WTC11 (cell line): ENCODE measurements around the gene MYBPC2. TPM values are rescaled to one million over a fixed set of nuclear protein-coding genes. Genes with fewer than 3 reads are reported as not detected.

ENCODE experiments used
- ATAC-seq: fragments of 200-7000 bp; cut with Tn5 transposase; 2 replicates; pipeline ENCODE4 v1.10.0; 2021; ENCODE audit warnings: mild to moderate bottlenecking, moderate library complexity
- CTCF ChIA-PET: fragments of 300-600 bp; sonication (Branson Sonifier 250); formaldehyde crosslinking; loops from one replicate; lab custom pipeline; 2021; ENCODE audit warnings: antibody characterized with exemption; lab: Charles Lee
- POLR2A ChIA-PET: fragments of 350-600 bp; sonication (Branson Sonifier 250); formaldehyde crosslinking; loops from one replicate; lab custom pipeline; 2021; ENCODE audit warnings: antibody characterized with exemption; lab: Charles Lee
- DNase-seq: peaks from one replicate; pipeline ENCODE4 v3.0.0; 2021; ENCODE audit warnings: low spot score
- H3K27ac Mint-ChIP-seq: 2 replicates; pipeline ENCODE4 v1.8.0; 2021; ENCODE audit warnings: mixed read lengths
- H3K27me3 Mint-ChIP-seq: 2 replicates; pipeline ENCODE4 v1.8.0; 2021; ENCODE audit warnings: low read depth, mild to moderate bottlenecking, moderate library complexity, mixed read lengths
- H3K36me3 Mint-ChIP-seq: 2 replicates; pipeline ENCODE4 v1.8.0; 2021; ENCODE audit warnings: mixed read lengths
- H3K4me1 Mint-ChIP-seq: 2 replicates; pipeline ENCODE4 v1.8.0; 2022; ENCODE audit warnings: mixed read lengths
- H3K4me3 Mint-ChIP-seq: 2 replicates; pipeline ENCODE4 v1.8.0; 2021; ENCODE audit warnings: mild to moderate bottlenecking, moderate library complexity, mixed read lengths
- H3K9me3 Mint-ChIP-seq: 2 replicates; pipeline ENCODE4 v1.8.0; 2021; ENCODE audit warnings: mixed read lengths
- ATF2 ChIP-seq: sonication (generic); formaldehyde crosslinking; IDR thresholded peaks from 2 replicates; pipeline ENCODE4 v1.8.1; 2022; ENCODE audit warnings: low read depth, missing genetic modification reagents, borderline replicate concordance
- CREB1 ChIP-seq: sonication (generic); formaldehyde crosslinking; IDR thresholded peaks from 2 replicates; pipeline ENCODE4 v1.8.0; 2023; ENCODE audit warnings: mild to moderate bottlenecking, missing genetic modification reagents
- E2F1 ChIP-seq: sonication (generic); formaldehyde crosslinking; IDR thresholded peaks from 2 replicates; pipeline ENCODE4 v1.8.0; 2022; ENCODE audit warnings: mild to moderate bottlenecking, missing genetic modification reagents
- GABPB1 ChIP-seq: sonication (generic); formaldehyde crosslinking; IDR thresholded peaks from 2 replicates; pipeline ENCODE4 v1.8.1; 2023; ENCODE audit warnings: mild to moderate bottlenecking, missing genetic modification reagents
- GRHL2 ChIP-seq: fragments of 250-450 bp; sonication (Bioruptor Pico); IDR thresholded peaks from 2 replicates; pipeline ENCODE4 v1.8.0; 2022; ENCODE audit warnings: mild to moderate bottlenecking, moderate library complexity; ENCODE audit not compliant: insufficient replicate concordance, severe bottlenecking
- JAZF1 ChIP-seq: fragments of 250-450 bp; sonication (Bioruptor Pico); IDR thresholded peaks from 2 replicates; pipeline ENCODE4 v1.9.0; 2021; ENCODE audit warnings: moderate library complexity, mild to moderate bottlenecking, inconsistent platforms
- JUN ChIP-seq: sonication (generic); formaldehyde crosslinking; IDR thresholded peaks from 2 replicates; pipeline ENCODE4 v1.8.0; 2023; ENCODE audit warnings: mild to moderate bottlenecking, missing genetic modification reagents
- RELA ChIP-seq: sonication (generic); formaldehyde crosslinking; IDR thresholded peaks from 2 replicates; pipeline ENCODE4 v1.8.1; 2022; ENCODE audit warnings: missing genetic modification reagents, mild to moderate bottlenecking, borderline replicate concordance
- STAT6 ChIP-seq: sonication (generic); formaldehyde crosslinking; conservative IDR thresholded peaks from 2 replicates; pipeline ENCODE4 v1.8.1; 2023; ENCODE audit warnings: mild to moderate bottlenecking, low read depth, missing genetic modification reagents, moderate library complexity
- ZNF121 ChIP-seq: sonication (generic); formaldehyde crosslinking; IDR thresholded peaks from 2 replicates; pipeline ENCODE4 v1.8.0; 2023; ENCODE audit warnings: missing genetic modification reagents
- ZNF232 ChIP-seq: sonication (generic); formaldehyde crosslinking; IDR thresholded peaks from 2 replicates; pipeline ENCODE4 v1.8.0; 2022; ENCODE audit warnings: mild to moderate bottlenecking, missing genetic modification reagents
- total RNA-seq: library from RNA; stranded (reverse); gene quantifications from 3 replicates; pipeline ENCODE4 v1.2.3, GENCODE V29; 2021
- TF ChIP-seq, protein P1 (sequence below): sonication (generic); formaldehyde crosslinking; IDR thresholded peaks from 2 replicates; pipeline ENCODE4 v1.8.0; 2022; ENCODE audit warnings: missing genetic modification reagents
- TF ChIP-seq, protein P2 (sequence below): sonication (generic); formaldehyde crosslinking; IDR thresholded peaks from 2 replicates; pipeline ENCODE4 v1.8.1; 2022; ENCODE audit warnings: mild to moderate bottlenecking, missing genetic modification reagents, moderate library complexity, borderline replicate concordance
- TF ChIP-seq, protein P3 (sequence below): sonication (generic); formaldehyde crosslinking; IDR thresholded peaks from 2 replicates; pipeline ENCODE4 v1.8.1; 2023; ENCODE audit warnings: mild to moderate bottlenecking, missing genetic modification reagents, moderate library complexity
- TF ChIP-seq, protein P4 (sequence below): fragments of 250-450 bp; sonication (Bioruptor Pico); IDR thresholded peaks from 2 replicates; pipeline ENCODE4 v1.9.0; 2021; ENCODE audit warnings: mild to moderate bottlenecking

MYBPC2 gene
- total RNA-seq, 1 experiment from 2014 or later = 2.6 TPM

DNA sequence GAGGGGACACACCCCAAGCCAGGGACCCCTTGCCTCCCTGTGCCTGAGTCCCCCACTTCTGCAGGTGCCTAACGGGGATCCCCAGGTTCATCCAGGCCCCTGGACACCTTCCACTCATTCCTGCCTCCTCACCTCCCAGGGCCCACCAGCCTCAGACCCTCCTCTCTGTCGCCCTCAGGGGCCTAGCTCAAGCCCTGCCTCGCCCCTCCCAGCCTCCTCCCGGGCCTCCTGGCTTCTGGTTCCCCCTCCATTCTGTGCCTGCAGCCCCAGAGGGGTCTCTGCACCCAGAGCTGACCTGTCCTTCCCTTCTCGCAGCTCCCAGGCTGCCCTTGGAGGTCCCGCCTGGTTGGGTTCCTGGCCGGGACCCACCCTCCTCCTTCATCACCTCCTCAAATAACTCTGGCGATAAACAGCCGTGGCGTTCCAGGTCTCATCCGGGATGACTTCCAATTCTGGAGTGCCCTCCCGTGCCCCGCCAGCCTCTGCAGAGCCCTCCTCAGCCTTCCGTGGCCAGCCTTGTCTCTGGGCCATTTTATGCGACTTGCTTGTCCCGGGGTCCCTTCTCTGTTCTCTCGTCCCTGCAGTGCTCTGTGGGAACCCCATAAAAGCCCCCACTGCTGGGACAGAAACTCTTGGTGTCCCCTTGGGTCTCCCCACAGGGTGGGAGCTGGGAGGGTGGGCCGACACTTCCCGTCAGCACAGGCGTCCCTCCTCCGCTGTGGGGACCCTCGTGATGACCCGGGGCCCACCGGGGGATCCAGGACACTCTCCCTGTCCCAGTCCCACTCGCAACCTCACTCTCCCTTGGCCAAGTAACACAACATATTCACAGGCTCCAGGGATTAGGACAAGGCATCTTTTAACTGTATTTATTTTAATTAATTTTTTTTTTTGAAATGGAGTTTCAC is 69.1 kb downstream of the MYBPC2 start:
- Mint-ChIP-seq H3K4me3 (no peak overlapping the region), H3K4me1 (peaks cover 3% of the 10 kb centered on the region; the same call in 1 of the 2 replicates), H3K27ac (no peak overlapping the region), H3K9me3 (no peaks in the 10 kb centered on the region), H3K36me3 (no peaks in the 10 kb centered on the region), H3K27me3 (peaks cover 14% of the 10 kb centered on the region)
- ATAC-seq = no peak
- ChIA-PET CTCF (interaction anchor here (0.7 to 2.4 kb wide), 8 partner anchors 10 to 145 kb away, joined by 3 to 12 read pairs (median 4); partner anchors contain the start of gene JOSD2), POLR2A (no interaction called here)
- DNase-seq = no peak
- TF ChIP-seq, protein P1, sequence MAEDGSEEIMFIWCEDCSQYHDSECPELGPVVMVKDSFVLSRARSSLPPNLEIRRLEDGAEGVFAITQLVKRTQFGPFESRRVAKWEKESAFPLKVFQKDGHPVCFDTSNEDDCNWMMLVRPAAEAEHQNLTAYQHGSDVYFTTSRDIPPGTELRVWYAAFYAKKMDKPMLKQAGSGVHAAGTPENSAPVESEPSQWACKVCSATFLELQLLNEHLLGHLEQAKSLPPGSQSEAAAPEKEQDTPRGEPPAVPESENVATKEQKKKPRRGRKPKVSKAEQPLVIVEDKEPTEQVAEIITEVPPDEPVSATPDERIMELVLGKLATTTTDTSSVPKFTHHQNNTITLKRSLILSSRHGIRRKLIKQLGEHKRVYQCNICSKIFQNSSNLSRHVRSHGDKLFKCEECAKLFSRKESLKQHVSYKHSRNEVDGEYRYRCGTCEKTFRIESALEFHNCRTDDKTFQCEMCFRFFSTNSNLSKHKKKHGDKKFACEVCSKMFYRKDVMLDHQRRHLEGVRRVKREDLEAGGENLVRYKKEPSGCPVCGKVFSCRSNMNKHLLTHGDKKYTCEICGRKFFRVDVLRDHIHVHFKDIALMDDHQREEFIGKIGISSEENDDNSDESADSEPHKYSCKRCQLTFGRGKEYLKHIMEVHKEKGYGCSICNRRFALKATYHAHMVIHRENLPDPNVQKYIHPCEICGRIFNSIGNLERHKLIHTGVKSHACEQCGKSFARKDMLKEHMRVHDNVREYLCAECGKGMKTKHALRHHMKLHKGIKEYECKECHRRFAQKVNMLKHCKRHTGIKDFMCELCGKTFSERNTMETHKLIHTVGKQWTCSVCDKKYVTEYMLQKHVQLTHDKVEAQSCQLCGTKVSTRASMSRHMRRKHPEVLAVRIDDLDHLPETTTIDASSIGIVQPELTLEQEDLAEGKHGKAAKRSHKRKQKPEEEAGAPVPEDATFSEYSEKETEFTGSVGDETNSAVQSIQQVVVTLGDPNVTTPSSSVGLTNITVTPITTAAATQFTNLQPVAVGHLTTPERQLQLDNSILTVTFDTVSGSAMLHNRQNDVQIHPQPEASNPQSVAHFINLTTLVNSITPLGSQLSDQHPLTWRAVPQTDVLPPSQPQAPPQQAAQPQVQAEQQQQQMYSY (CRISPR knock-in tag) = no peak
- TF ChIP-seq GABPB1 (CRISPR knock-in tag) = no peak
- no peak for TF ChIP-seq ZNF121 (CRISPR knock-in tag)

- ChIA-PET CTCF (interaction anchor here (1.6 kb wide), 1 partner anchor 19 kb away, joined by 4 read pairs; no protein-coding TSS in a partner anchor), POLR2A (no interaction called here)
- H3K4me3 Mint-ChIP-seq = no peak overlapping the region
- no peak overlapping the region for H3K27ac Mint-ChIP-seq
- H3K9me3 Mint-ChIP-seq = no peaks in the 10 kb centered on the region
- DNase-seq = no peak
- 0 out of 2 replicates have a peak, but pooled peaks cover 3% of the 10 kb centered on the region for H3K4me1 Mint-ChIP-seq
- no peaks in the 10 kb centered on the region for H3K36me3 Mint-ChIP-seq
- H3K27me3 Mint-ChIP-seq = peaks cover 40% of the 10 kb centered on the region
- no peak for ATAC-seq
- TF ChIP-seq JUN (CRISPR knock-in tag) (no peak), ZNF232 (CRISPR knock-in tag) (no peak), RELA (no peak), CREB1 (CRISPR knock-in tag) (no peak), STAT6 (CRISPR knock-in tag) (no peak), E2F1 (no peak), JAZF1 (CRISPR knock-in tag) (no peak), ATF2 (no peak), GRHL2 (CRISPR knock-in tag) (no peak)
- TF ChIP-seq, protein P2, sequence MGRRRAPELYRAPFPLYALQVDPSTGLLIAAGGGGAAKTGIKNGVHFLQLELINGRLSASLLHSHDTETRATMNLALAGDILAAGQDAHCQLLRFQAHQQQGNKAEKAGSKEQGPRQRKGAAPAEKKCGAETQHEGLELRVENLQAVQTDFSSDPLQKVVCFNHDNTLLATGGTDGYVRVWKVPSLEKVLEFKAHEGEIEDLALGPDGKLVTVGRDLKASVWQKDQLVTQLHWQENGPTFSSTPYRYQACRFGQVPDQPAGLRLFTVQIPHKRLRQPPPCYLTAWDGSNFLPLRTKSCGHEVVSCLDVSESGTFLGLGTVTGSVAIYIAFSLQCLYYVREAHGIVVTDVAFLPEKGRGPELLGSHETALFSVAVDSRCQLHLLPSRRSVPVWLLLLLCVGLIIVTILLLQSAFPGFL (CRISPR knock-in tag) = no peak
- TF ChIP-seq, protein P3, sequence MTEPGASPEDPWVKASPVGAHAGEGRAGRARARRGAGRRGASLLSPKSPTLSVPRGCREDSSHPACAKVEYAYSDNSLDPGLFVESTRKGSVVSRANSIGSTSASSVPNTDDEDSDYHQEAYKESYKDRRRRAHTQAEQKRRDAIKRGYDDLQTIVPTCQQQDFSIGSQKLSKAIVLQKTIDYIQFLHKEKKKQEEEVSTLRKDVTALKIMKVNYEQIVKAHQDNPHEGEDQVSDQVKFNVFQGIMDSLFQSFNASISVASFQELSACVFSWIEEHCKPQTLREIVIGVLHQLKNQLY (CRISPR knock-in tag) = no peak
- TF ChIP-seq, protein P4, sequence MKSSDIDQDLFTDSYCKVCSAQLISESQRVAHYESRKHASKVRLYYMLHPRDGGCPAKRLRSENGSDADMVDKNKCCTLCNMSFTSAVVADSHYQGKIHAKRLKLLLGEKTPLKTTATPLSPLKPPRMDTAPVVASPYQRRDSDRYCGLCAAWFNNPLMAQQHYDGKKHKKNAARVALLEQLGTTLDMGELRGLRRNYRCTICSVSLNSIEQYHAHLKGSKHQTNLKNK (CRISPR knock-in tag) = no peak
Measured at GRCh38 chr19:50505856-50506611, 73.3 kb downstream of the MYBPC2 start.
